ENCODE results near the gene PSME4.
"Not testable (repeated sequence)": the region's sequence is repeated elsewhere in the genome, so short reads cannot be mapped to it uniquely, and the experiment has no call there.

PSME4 gene

DNA sequence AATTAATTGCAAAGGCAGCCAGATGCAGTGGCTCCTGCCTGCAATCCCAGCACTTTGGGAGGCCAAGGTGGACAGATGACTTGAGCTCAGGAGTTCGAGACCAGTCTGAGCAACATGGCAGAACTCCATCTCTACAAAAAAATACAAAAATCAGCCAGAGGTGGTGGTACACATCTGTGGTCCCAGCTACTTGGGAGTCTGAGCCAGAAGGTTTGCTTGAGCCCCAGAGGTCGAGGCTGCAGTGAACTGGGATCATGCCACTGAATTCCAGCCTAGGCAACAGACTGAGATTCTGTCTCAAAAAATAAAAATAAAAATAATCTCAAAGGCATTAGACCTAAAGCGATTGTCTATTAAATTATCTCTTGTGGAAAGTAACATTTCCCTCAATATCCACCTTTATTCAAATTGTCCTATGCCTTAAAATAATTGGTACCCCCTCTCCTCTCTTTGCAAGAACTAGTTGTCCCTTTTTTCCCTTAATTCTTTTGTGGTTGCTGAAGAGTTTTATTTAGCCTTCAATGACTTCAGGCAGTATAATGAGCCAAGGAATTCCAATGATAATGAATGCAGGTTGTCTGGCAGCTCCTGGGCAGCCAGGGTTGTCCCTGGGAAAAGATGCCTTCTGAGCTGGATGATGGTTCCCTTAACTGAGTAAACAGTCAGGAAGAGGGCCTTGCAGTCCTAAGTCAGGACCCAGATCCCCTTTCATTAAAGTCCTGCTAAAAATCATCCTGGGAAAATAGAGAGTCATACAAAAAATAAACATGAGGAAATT, 143.2 kb downstream of the PSME4 start:
- no peak overlapping the region for H3K27ac ChIP-seq (ENCODE audit: low read length)
- no peaks in the 10 kb centered on the region for H3K9me3 ChIP-seq (ENCODE audit: control insufficient read depth, low read depth, low read length)
- H3K36me3 ChIP-seq (ENCODE audit: control insufficient read depth, low read depth, low read length): no peaks in the 10 kb centered on the region
- H3K4me1 ChIP-seq (ENCODE audit: control insufficient read depth, low read depth, low read length): peaks cover 20% of the 10 kb centered on the region
- no peak overlapping the region for H3K9ac ChIP-seq (ENCODE audit: low read length)
- no peaks in the 10 kb centered on the region for H3K27me3 ChIP-seq (ENCODE audit: control insufficient read depth, insufficient read depth, low read length)
- no peak overlapping the region for H3K4me3 ChIP-seq (ENCODE audit: low read length)

DNA sequence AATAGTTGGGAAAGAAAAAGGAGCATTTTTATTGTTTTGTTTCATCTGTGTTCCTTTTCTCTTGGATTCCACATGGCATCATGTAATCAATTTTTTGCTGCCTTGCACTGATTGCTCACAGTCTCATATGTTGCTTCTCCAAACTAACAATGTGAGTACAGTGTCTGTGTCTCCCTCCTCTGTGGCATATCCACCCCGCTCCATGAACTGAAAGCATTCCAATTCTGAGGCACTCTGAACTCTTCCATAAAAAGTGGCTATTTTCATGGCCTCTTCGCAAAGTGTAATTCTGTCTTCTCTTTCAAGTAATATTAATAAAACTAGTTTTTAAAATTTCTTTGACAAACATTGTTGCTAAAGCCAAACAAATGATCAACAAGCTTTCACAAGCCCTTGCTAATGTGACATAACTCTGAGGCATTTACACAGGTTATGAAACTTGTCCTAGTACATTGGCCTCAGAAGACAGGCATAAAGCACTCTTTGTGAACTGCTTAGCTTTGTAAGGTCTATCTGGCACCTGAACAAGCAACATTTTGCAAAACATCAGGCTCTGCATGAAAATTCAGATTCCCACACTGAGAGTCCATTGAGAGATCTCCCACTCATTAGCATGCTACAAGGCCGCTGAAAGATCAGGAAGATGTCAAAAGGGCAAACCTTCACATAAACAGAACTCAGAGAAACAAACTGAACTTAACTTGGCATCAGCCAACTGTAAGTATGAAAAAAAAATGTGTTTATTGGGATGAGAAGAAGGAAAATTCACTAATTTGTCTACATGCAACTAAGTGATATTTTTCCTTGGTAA, 144.0 kb downstream of the PSME4 start:
- Histone ChIP-seq H3K4me1 (ENCODE audit: control insufficient read depth, low read depth, low read length) (peaks cover 20% of the 10 kb centered on the region), H3K27ac (ENCODE audit: low read length) (no peak overlapping the region), H3K36me3 (ENCODE audit: control insufficient read depth, low read depth, low read length) (no peaks in the 10 kb centered on the region), H3K4me3 (ENCODE audit: low read length) (no peak overlapping the region), H3K9me3 (ENCODE audit: control insufficient read depth, low read depth, low read length) (no peaks in the 10 kb centered on the region), H3K9ac (ENCODE audit: low read length) (no peak overlapping the region), H3K27me3 (ENCODE audit: control insufficient read depth, insufficient read depth, low read length) (no peaks in the 10 kb centered on the region)

DNA sequence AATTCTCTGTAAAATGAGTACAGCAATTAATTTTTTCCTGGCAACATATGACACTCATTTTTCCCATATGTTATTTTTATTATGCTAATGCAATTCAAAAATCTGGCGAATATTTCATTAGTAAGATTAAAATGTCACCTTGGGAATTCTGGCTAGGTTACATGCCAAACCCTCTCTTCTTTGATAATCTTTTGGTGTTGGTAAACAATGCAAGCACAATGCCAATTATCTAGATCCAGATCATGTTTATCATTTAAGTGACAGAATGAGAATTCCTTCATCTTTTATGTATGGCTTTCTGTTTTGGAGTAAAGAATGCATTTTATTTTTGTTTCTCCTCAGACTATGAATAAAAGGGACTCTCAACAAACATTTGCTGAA, 144.8 kb downstream of the PSME4 start:
- H3K4me1 ChIP-seq (ENCODE audit: control insufficient read depth, low read depth, low read length): peaks cover 20% of the 10 kb centered on the region
- no peaks in the 10 kb centered on the region for H3K36me3 ChIP-seq (ENCODE audit: control insufficient read depth, low read depth, low read length)
- no peak overlapping the region for H3K9ac ChIP-seq (ENCODE audit: low read length)
- no peak overlapping the region for H3K27ac ChIP-seq (ENCODE audit: low read length)
- no peaks in the 10 kb centered on the region for H3K9me3 ChIP-seq (ENCODE audit: control insufficient read depth, low read depth, low read length)
- H3K4me3 ChIP-seq (ENCODE audit: low read length): no peak overlapping the region
- no peaks in the 10 kb centered on the region for H3K27me3 ChIP-seq (ENCODE audit: control insufficient read depth, insufficient read depth, low read length)

DNA sequence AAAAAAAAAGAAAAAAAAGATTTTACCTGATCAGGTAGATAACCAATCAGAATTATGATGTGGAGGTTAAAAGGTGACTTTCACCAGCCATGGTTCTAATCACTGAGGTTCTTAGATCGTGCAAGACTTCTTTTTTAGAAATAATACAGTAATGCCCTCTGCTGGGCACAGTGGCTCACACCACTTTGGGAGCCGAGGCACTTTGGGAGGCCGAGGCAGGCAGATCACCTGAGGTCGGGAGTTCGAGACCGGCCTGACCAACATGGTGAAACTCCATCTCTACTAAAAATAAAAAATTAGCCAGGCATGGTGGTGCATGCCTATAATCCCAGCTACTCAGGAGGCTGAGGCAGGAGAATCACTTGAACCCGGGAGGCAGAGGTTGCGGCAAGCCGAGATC, 147.2 kb downstream of the PSME4 start:
- H3K4me1 ChIP-seq (ENCODE audit: control insufficient read depth, low read depth, low read length): peaks cover 20% of the 10 kb centered on the region
- H3K9me3 ChIP-seq (ENCODE audit: control insufficient read depth, low read depth, low read length); H3K27ac ChIP-seq (ENCODE audit: low read length); H3K36me3 ChIP-seq (ENCODE audit: control insufficient read depth, low read depth, low read length); H3K9ac ChIP-seq (ENCODE audit: low read length); H3K27me3 ChIP-seq (ENCODE audit: control insufficient read depth, insufficient read depth, low read length); H3K4me3 ChIP-seq (ENCODE audit: low read length): not testable (repeated sequence)

DNA sequence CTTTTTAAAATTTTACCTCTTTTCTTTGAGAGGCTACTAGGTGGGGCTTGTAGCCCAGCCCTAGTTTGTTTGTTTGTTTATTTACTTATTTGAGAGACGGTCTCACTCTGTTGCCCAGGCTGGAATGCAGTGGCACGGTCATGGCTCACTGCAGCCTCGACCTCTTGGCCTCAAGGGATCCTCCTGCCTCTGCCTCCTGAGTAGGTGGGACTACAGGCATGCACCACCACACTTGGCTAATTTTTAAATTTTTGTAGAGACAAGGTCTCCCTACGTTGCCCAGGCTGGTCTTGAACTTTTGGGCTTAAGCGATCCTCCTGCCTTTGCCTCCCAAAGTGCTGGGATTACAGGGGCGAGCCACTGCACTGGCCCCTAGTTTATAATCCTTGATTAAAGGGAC, 149.0 kb downstream of the PSME4 start:
- peaks cover 6% of the 10 kb centered on the region for H3K4me1 ChIP-seq (ENCODE audit: control insufficient read depth, low read depth, low read length)
- H3K27ac ChIP-seq (ENCODE audit: low read length): no peak overlapping the region
- no peak overlapping the region for H3K9ac ChIP-seq (ENCODE audit: low read length)
- peaks cover 6% of the 10 kb centered on the region for H3K36me3 ChIP-seq (ENCODE audit: control insufficient read depth, low read depth, low read length)
- no peak overlapping the region for H3K4me3 ChIP-seq (ENCODE audit: low read length)
- no peaks in the 10 kb centered on the region for H3K9me3 ChIP-seq (ENCODE audit: control insufficient read depth, low read depth, low read length)
- H3K27me3 ChIP-seq (ENCODE audit: control insufficient read depth, insufficient read depth, low read length): no peaks in the 10 kb centered on the region

DNA sequence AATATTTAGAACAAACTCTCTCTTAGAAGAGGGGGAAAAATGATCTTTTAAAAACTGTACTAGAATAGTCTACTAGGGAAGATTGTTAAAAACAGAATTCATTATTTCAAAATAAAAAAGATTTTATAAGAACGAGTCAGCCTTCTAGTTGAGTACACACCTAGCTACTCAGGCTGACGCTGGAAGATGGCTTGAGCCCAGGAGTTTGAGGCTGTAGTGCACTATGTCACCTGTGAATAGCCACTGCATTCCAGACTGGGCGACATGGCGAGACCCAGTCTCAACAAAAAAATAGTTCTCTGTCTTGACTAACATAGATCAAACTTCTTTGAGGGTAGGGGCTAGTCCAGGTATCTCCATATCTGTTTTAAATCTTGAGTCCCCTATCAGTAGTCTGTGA, 150.1 kb downstream of the PSME4 start:
- Histone ChIP-seq H3K4me3 (ENCODE audit: low read length) (no peak overlapping the region), H3K27me3 (ENCODE audit: control insufficient read depth, insufficient read depth, low read length) (no peaks in the 10 kb centered on the region), H3K36me3 (ENCODE audit: control insufficient read depth, low read depth, low read length) (peaks cover 8% of the 10 kb centered on the region), H3K27ac (ENCODE audit: low read length) (no peak overlapping the region), H3K9ac (ENCODE audit: low read length) (no peak overlapping the region), H3K9me3 (ENCODE audit: control insufficient read depth, low read depth, low read length) (no peaks in the 10 kb centered on the region), H3K4me1 (ENCODE audit: control insufficient read depth, low read depth, low read length) (no peaks in the 10 kb centered on the region)

DNA sequence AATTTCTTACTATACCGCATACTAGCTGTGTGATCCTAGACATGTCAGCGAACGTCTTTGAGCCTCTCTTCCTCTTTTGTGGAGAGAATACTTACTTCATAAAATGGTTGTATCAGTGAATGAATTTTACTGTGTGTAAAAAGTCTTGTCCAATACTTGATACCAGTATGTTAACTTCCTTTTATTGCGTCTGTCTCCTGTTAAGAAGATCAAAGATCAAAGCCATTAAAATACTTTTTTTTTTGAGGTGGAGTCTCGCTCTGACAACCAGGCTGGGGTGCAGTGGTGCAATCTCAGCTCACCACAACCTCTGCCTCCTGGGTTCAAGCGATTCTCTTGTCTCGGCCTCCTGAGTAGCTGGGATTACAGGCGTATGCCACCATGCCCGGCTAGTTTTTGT, 150.7 kb downstream of the PSME4 start:
- Histone ChIP-seq H3K4me1 (ENCODE audit: control insufficient read depth, low read depth, low read length) (no peaks in the 10 kb centered on the region), H3K27ac (ENCODE audit: low read length) (no peak overlapping the region), H3K9ac (ENCODE audit: low read length) (no peak overlapping the region), H3K9me3 (ENCODE audit: control insufficient read depth, low read depth, low read length) (no peaks in the 10 kb centered on the region), H3K36me3 (ENCODE audit: control insufficient read depth, low read depth, low read length) (peaks cover 14% of the 10 kb centered on the region), H3K27me3 (ENCODE audit: control insufficient read depth, insufficient read depth, low read length) (no peaks in the 10 kb centered on the region), H3K4me3 (ENCODE audit: low read length) (no peak overlapping the region)

DNA sequence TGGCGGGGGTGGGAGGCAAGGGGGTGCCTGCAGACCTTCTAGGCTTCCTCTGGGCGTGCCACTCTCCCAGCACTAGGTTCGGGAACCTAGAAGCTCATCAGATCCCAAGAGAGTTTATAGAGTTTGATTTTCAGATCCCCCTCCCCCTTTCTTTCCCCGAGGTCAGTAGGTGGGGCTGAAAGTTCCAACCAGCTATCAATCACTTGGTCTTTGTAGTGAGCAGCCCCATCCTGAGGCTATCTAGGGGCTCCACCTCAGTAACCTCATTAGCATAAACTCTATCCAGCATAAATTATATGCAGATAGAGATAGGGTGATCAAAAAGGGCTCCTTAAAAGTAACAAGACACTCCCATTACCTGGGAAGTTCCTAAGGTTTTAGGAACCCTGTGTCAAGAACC, 151.2 kb downstream of the PSME4 start:
- Histone ChIP-seq H3K27me3 (ENCODE audit: control insufficient read depth, insufficient read depth, low read length) (no peaks in the 10 kb centered on the region), H3K4me1 (ENCODE audit: control insufficient read depth, low read depth, low read length) (no peaks in the 10 kb centered on the region), H3K36me3 (ENCODE audit: control insufficient read depth, low read depth, low read length) (peaks cover 15% of the 10 kb centered on the region), H3K27ac (ENCODE audit: low read length) (no peak overlapping the region), H3K9me3 (ENCODE audit: control insufficient read depth, low read depth, low read length) (no peaks in the 10 kb centered on the region), H3K4me3 (ENCODE audit: low read length) (no peak overlapping the region), H3K9ac (ENCODE audit: low read length) (no peak overlapping the region)

DNA sequence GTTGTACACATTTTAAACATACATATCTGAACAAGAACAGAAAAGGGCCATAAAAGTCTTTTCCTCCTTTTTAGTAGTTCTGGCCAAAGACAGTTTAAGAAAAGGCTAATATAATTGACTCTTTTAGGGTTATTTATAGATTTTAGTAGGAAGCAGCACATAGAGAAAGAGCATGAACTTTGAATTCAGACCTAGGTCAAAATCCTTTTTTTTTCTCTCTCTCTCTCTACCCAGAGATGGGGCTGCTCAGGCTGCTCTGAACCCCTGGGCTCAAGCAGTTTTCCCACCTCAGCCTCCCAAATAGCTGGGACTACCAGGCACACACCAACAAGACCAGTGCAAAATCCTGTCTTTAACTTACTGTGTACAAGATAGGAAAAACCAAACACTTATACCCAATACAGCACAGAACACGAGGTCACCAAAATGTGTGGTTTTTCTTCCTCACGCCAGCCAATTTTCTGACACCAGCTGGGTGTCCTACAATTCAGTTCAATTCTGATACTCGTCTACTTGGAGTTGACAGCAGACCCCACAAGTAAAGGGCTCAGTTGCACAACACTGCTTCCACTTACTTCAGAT, 151.8 kb downstream of the PSME4 start:
- H3K4me3 ChIP-seq (ENCODE audit: low read length): no peak overlapping the region
- peaks cover 15% of the 10 kb centered on the region for H3K36me3 ChIP-seq (ENCODE audit: control insufficient read depth, low read depth, low read length)
- no peaks in the 10 kb centered on the region for H3K27me3 ChIP-seq (ENCODE audit: control insufficient read depth, insufficient read depth, low read length)
- H3K4me1 ChIP-seq (ENCODE audit: control insufficient read depth, low read depth, low read length): no peaks in the 10 kb centered on the region
- H3K9ac ChIP-seq (ENCODE audit: low read length): no peak overlapping the region
- no peak overlapping the region for H3K27ac ChIP-seq (ENCODE audit: low read length)
- H3K9me3 ChIP-seq (ENCODE audit: control insufficient read depth, low read depth, low read length): no peaks in the 10 kb centered on the region

All from iPS-18a (cell line).